Stimulated activated CD4-positive, alpha-beta T cell treated with anti-CD3 and anti-CD28 coated beads, Interleukin-12 subunit alpha, Interleukin-12 subunit beta, amount 100 ng/mL, for 48 hours (primary cell): ENCODE data around the gene SYNPO.

Experiments used
- DNase-seq, 3 donors: peaks; one replicate each; pipeline ENCODE4 v3.0.0-alpha.2; 2020; ENCODE audit warnings: low read depth in 2 of 3, low spot score in 1 of 3

Gene SYNPO

DNA sequence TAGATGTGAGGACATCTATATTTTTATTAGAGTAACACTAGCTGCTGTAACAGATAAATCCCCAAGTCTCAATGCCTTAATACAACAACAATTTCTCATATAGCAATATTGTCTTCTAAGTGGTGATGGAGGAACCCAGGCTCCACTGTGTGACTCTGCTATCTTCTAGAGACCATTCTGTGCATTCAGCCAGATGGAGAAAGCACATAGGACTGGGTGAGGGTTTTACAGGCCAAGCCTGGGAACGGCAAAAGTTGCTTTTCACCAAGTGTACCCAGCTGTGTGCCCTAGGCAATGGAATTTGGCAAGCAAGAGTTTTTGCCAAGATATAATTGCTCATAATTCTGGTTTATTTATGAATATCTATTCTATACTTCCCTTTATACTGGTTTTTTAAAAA is 48.7 kb downstream of the SYNPO start:
- no peak for DNase-seq

- no peak for DNase-seq
These were observed 50.3 kb downstream of the SYNPO start for GRCh38 chr5:150690760-150691159.

DNA sequence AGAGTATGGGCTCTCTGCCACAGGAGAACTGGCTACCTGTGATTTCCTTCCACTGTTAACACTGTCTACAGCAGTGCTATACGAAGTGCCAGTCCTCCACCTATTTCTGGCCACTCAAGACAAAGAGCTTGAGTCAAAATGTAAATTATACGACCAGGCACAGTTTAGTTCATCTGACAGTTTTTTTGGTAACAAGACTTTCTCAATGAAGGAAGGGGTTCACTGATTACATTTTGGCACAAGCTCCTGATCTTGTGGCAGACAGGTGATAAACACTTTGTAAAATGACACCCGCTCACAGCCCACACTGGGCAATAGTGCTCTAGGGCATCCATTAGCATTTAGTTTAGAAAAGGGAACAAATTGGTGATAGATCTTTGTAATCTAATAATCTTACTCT is 51.8 kb downstream of the SYNPO start:
- no peak for DNase-seq

DNA sequence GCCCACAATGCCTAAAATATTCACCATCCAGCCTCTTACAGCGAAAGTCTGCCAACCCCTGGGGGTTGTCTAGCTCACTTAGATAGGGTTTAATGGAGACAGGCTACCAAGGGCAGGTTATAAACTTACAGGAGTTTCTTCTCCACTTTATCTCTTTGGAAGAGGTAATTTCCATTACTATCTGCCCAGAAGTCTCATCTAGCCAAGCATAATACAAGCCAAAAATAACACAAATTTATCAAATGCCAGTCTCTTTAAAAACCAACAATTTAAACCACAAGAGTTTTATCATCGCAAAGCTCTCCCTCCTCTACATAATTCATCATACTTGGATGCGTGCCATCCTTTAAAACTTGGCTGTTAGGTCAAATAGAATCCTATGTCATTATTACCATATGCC is 54.2 kb downstream of the SYNPO start:
- no peak for DNase-seq

DNA sequence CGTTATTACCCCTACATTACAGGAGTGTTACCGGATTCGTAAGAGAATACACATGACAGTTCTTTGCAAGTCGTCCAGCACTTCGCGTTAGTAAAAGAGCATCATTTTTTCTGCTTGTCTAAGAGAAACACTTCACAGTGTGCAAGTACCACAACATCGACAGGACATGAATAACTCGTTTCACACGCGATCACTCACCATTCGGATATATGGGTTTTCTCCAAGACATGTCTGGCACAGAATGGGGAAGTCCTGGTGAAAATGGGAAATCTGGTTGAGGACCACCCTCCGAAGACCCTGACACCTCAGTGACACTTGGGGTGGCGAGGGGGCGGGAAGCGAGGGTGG is 59.8 kb downstream of the SYNPO start:
- DNase-seq = peak in 1 of 3 donors; percentile 8

DNA sequence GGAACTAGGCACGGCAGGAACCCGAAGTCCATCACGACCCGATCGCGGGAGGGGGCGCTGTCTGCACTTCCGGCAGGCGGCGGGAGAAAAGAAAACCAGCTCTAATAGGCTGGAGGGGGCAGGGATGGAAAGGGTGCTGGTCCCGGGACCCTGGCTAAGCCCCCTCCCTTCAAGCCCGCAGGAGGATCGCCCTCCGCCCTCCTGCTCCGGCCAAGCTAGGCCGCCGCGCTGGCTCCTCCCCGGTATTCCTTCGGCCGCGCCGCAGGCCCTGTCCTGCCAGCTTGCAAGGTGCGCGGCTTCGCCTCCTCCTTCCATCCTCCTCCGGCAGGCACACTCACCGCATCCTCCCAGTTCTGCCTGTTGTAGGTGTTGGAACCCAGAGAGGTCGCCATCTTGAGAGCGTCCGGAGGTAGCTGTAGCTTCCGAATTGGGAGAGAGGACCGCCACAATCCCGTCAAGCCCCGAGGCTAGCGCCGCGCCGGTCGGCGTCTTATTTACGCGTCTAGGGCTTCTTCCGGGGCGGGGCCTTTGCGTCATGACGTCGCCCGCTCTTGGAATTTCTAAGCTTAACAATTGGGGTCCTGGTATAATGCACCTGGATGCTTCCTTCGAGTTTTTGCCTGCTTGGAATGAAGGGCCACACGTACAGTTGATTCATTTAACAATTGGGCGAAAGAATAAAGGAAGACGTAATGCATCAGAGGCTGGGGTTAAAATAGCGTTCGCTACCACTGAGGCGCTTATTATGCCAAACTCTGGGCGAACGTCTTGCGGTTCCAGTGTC is 60.3 kb downstream of the SYNPO start, which contains the start of gene RBM22:
RBM22 (minus strand) TSS at position 469 of the 784 bp plus-strand sequence; CDS start at position 392, 77 bp downstream.
- DNase-seq = peak; percentile 85 to 89 (median 85)

- DNase-seq = no peak
These were observed 63.3 kb downstream of the SYNPO start for GRCh38 chr5:150703762-150704161.

DNA sequence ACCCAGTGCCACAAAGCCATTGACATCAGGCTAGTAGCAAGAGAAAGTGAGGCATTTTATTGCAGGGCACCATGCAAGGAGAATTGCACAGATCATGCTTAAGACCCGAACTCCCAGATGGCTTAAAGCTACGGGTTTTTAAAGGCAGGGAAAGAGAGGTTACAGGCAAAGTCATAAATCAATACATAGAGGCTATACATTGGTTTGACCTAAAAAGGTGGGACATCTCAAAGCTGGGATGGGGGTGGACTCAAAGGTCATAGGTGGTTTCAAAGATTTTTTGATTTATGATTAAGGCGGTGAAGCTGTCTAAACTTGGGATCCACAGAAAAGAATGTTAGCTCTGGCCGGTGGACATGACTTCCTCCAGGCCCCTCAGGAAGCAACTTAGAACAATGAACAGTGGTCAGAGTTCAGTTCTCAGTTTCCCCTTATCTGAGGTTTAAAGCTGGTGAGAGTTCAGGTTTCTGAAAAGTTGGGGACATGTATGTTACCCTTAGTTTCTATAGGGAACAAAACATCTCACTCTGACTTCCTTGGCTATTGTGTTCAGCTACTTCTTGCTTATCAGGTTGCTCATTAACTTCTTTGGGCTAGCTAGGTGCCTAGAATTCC is 66.4 kb downstream of the SYNPO start:
- no peak for DNase-seq
